T1000 (cell line): ENCODE measurements around the gene LPP.

Experiments
- DNase-seq: peaks from one replicate; lab custom pipeline; 2025; ENCODE audit warnings: mixed read lengths; lab: John Stamatoyannopoulos, UW

The LPP gene

GRCh38 chr3:188137051-188137450 lies 16.9 kb upstream of the LPP start:
- no peak for DNase-seq

- DNase-seq, result no peak
Observed at GRCh38 chr3:188139466-188139865, 14.5 kb upstream of the LPP start.

- DNase-seq, result no peak
Observed at GRCh38 chr3:188146219-188146618, 7.7 kb upstream of the LPP start.

- DNase-seq, result no peak
Observed at GRCh38 chr3:188147782-188148181, 6.2 kb upstream of the LPP start.

GRCh38 chr3:188148318-188148717 lies 5.6 kb upstream of the LPP start:
- no peak for DNase-seq

- DNase-seq, result no peak
Observed at GRCh38 chr3:188149587-188149986, 4.4 kb upstream of the LPP start.

- no peak for DNase-seq
Observed at GRCh38 chr3:188150982-188151381, 3.0 kb upstream of the LPP start.

- DNase-seq, result no peak
Observed at GRCh38 chr3:188151438-188151837, 2.5 kb upstream of the LPP start.

- DNase-seq, result no peak
Observed at GRCh38 chr3:188152660-188153436, 1.1 kb upstream of the LPP start.

- DNase-seq, result peak; percentile 86
Observed at GRCh38 chr3:188153437-188154013, 432 bp upstream of the LPP start.

- DNase-seq, result no peak
Observed at GRCh38 chr3:188154809-188155574, 1.0 kb downstream of the LPP start.

- DNase-seq, result no peak
Observed at GRCh38 chr3:188156056-188156455, 2.1 kb downstream of the LPP start.

- no peak for DNase-seq
Observed at GRCh38 chr3:188157407-188157806, 3.5 kb downstream of the LPP start.

GRCh38 chr3:188157971-188158370 lies 4.0 kb downstream of the LPP start:
- DNase-seq, result no peak

GRCh38 chr3:188158731-188159310 lies 4.9 kb downstream of the LPP start:
- no peak for DNase-seq

GRCh38 chr3:188160751-188161150 lies 6.8 kb downstream of the LPP start:
- DNase-seq, result no peak

- DNase-seq, result no peak
Observed at GRCh38 chr3:188164248-188164687, 10.3 kb downstream of the LPP start.

- no peak for DNase-seq
Observed at GRCh38 chr3:188165596-188165995, 11.6 kb downstream of the LPP start.

GRCh38 chr3:188166441-188166840 lies 12.5 kb downstream of the LPP start:
- DNase-seq, result no peak

GRCh38 chr3:188168186-188168585 lies 14.2 kb downstream of the LPP start:
- no peak for DNase-seq

- no peak for DNase-seq
Observed at GRCh38 chr3:188168648-188169047, 14.7 kb downstream of the LPP start.

GRCh38 chr3:188169830-188170455 lies 16.0 kb downstream of the LPP start:
- DNase-seq, result no peak
